Stimulated activated CD8-positive, alpha-beta memory T cell treated with anti-CD3 and anti-CD28 coated beads, Interleukin-7, amount 100 ng/mL, for 1 hour (primary cell): Measurements from ENCODE around the gene TIGD3.

Experiments used
- DNase-seq, 2 donors: peaks; one replicate each; pipeline ENCODE4 v3.0.0-alpha.2; 2020; ENCODE audit warnings: low read depth in 2 of 2

Gene TIGD3

DNA sequence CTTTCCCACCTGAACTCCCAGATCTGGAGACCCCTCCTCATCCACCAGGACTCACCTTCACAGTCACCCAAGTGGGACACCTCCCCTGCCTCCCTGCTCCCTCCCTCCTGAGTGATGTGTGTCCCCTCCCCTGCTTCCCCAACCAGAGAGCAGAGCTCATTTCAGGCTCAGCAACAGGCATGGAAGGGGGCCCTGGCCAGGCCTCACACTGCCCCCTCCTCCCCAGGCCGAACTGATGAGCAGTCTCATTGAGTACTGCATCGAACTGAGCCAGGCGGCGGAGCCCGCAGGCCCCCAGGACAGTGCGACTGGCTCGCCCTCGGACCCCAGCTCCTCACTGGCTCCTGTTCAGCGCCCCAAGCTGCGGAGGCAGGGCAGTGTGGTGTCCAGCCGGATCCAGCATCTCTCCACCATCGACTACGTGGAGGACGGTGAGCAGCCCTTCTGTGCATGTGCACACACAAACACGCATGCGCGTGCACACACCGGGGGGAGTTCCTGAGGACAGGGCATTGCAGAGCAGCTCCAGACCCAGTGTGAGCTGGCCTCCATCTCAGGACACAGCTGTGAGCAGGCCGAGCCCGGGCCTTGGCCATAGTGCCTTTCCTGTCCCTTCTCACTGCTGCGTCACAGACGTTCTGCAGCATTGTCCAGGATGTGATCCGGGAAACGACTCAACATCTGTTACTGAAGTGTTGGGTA, 50.2 kb downstream of the TIGD3 start:
- DNase-seq = no peak
